ENCODE data around the gene NUCB1.
"Not testable (repeated sequence)": the region's sequence is repeated elsewhere in the genome, so short reads cannot be mapped to it uniquely, and the experiment has no call there.

DNA sequence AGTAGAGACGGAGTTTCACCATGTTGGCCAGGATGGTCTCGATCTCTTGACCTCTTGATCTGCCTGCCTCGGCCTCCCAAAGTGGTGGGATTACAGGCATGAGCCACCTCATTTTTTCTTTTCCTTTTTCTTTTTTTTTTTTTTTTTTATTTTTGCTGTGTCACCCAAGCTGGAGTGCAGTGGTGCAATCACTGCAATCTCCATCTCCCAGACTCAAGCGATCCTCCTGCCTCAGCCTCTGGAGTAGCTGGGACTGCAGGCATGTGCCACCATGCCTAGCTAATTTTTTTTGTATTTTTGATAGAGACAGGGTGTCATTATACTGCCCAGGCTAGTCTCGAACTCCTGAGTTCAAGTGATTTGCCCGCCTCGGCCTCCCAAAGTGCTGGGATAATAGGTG lies 2.2 kb downstream of the NUCB1 start:
- not testable (repeated sequence) for TF ChIP-seq CTCF (IDR thresholded peaks at IDR 0.05; ENCODE audit: low read depth, low read length); EZH2phosphoT487 (IDR thresholded peaks at IDR 0.05; ENCODE audit: low read depth)
